Left ventricle myocardium superior (tissue), 1 donor: ENCODE data around the gene CELSR1. TPM values are rescaled to one million over a fixed set of nuclear protein-coding genes. Genes with fewer than 3 reads are reported as not detected.
"Not testable (repeated sequence)": the region's sequence is repeated elsewhere in the genome, so short reads cannot be mapped to it uniquely, and the experiment has no call there.

Experiments used
- ATAC-seq: fragments of 200-7000 bp; cut with Tn5 transposase; one replicate; pipeline ENCODE4 v1.9.1; 2020; ENCODE audit warnings: mild to moderate bottlenecking, moderate library complexity
- DNase-seq: peaks from one replicate; pipeline ENCODE4 v3.0.0-alpha.2; 2020
- intact Hi-C: fragments of 100-400 bp; cut with micrococcal nuclease; formaldehyde crosslinking; loops from one replicate; pipeline ENCODE4 v1.11.0; 2022
- total RNA-seq: library from RNA; stranded (reverse); fragmentation: NEBNext Ultra II Directional; extraction: Animal tissue kit (Norgen Biotek cat#: 25700); gene quantifications from one replicate; pipeline ENCODE4 v1.2.1, GENCODE V29; 2021
- donor health status: DM: no; HTN: yes; CAD: no; lungs with severe emphysema.

CELSR1 gene
- total RNA-seq, 1 donor from 2014 or later, result 9.7 TPM

- intact Hi-C loops, result no loop called here
- DNase-seq, result no peak
- peak; percentile 24 for ATAC-seq
Measured at GRCh38 chr22:46471901-46472721, 65.3 kb downstream of the CELSR1 start.

- ATAC-seq, intact Hi-C loops: not testable (repeated sequence)
Measured at GRCh38 chr22:46471330-46471729, 66.1 kb downstream of the CELSR1 start.

GRCh38 chr22:46469711-46470110 is 67.7 kb downstream of the CELSR1 start:
- ATAC-seq, result no peak
- intact Hi-C loops, result no loop called here
- DNase-seq, result no peak

More at GRCh38 chr22:46471330-46471729, 66.1 kb downstream of the CELSR1 start:
- not testable (repeated sequence) for DNase-seq

GRCh38 chr22:46467006-46467405 is 70.4 kb downstream of the CELSR1 start:
- intact Hi-C loops, result no loop called here
- DNase-seq (no peak), ATAC-seq (no peak)

- ATAC-seq (no peak), DNase-seq (no peak)
- intact Hi-C loops, result no loop called here
Measured at GRCh38 chr22:46466255-46466676, 71.2 kb downstream of the CELSR1 start.

GRCh38 chr22:46465793-46466192 is 71.6 kb downstream of the CELSR1 start:
- ATAC-seq (no peak), DNase-seq (no peak)
- intact Hi-C loops, result no loop called here

GRCh38 chr22:46465345-46465720 is 72.1 kb downstream of the CELSR1 start:
- intact Hi-C loops, result no loop called here
- DNase-seq (peak; percentile 63), ATAC-seq (peak; percentile 85)

GRCh38 chr22:46464701-46465344 is 72.6 kb downstream of the CELSR1 start:
- DNase-seq (no peak), ATAC-seq (no peak)
- intact Hi-C loops, result no loop called here

GRCh38 chr22:46464296-46464695 is 73.1 kb downstream of the CELSR1 start:
- intact Hi-C loops, result no loop called here
- no peak for ATAC-seq

GRCh38 chr22:46463435-46464227 is 73.8 kb downstream of the CELSR1 start:
- intact Hi-C loops, result no loop called here
- DNase-seq (no peak), ATAC-seq (no peak)

More at GRCh38 chr22:46464296-46464695, 73.1 kb downstream of the CELSR1 start:
- DNase-seq, result no peak

GRCh38 chr22:46462726-46463371 is 74.6 kb downstream of the CELSR1 start:
- ATAC-seq (no peak), DNase-seq (no peak)
- intact Hi-C loops, result no loop called here

- intact Hi-C loops, result no loop called here
- no peak for ATAC-seq
- DNase-seq, result no peak
Measured at GRCh38 chr22:46461566-46462180, 75.7 kb downstream of the CELSR1 start.

GRCh38 chr22:46460857-46461256 is 76.6 kb downstream of the CELSR1 start:
- intact Hi-C loops, result no loop called here
- DNase-seq, result no peak
- ATAC-seq, result no peak

- DNase-seq (no peak), ATAC-seq (no peak)
- intact Hi-C loops, result no loop called here
Measured at GRCh38 chr22:46459347-46460065, 77.9 kb downstream of the CELSR1 start.

GRCh38 chr22:46458525-46458924 is 78.9 kb downstream of the CELSR1 start:
- intact Hi-C loops, result no loop called here
- DNase-seq (no peak), ATAC-seq (no peak)

- no peak for ATAC-seq
- intact Hi-C loops, result no loop called here
- DNase-seq, result no peak
Measured at GRCh38 chr22:46457502-46458488, 79.6 kb downstream of the CELSR1 start.

GRCh38 chr22:46456818-46457163 is 80.6 kb downstream of the CELSR1 start:
- ATAC-seq (no peak), DNase-seq (no peak)
- intact Hi-C loops, result no loop called here
